ENCODE results near the gene ACLY. TPM values are rescaled to one million over a fixed set of nuclear protein-coding genes. Genes with fewer than 3 reads are reported as not detected.
"Not testable (repeated sequence)": the region's sequence is repeated elsewhere in the genome, so short reads cannot be mapped to it uniquely, and the experiment has no call there.

Gene ACLY
- total RNA-seq, 1 experiment from 2014 or later: 67.7 TPM

DNA sequence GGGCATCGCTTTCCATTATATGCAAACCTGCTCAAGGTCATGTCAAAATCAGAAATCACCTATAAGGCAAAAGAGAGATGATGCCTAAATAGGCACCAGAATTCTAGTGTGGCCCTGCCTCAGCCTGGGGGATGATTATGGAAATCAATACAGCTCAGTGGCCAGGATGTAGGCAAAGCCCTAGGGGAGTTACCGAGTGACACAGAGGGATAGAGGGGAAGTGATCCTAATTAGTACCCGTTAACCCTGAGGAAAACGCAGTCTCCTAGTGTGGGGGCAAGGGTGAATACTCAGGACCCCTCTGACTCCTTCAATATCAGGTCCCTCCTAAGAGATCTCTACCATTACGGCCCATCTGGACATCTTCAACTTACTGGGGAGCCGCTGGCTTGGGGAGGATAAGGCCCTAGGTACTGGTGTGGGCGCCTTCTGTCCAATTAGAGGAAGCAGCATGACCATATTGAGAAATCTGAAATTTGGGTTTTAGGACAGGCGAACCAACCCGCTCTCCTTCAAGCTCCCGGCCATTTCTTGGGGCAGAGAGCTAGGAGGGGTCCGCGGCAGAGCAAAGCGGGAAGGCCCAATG, 83.4 kb downstream of the ACLY start:
- TSS peak; percentile 45 for BruUV-seq (replicated peaks)
- H3K36me3 Mint-ChIP-seq (ENCODE audit: insufficient read depth, unreplicated experiment): peaks cover 29% of the 10 kb centered on the region
- no peaks in the 10 kb centered on the region for H3K27me3 Mint-ChIP-seq (ENCODE audit: insufficient read depth, unreplicated experiment)
- ChIA-PET POLR2A (interaction anchor here (0.8 to 3.3 kb wide), 8 partner anchors 13 to 56 kb away, joined by 3 to 26 read pairs (median 4); partner anchors contain the start of genes FKBP10, JUP, KLHL11 and P3H4), CTCF (interaction anchor here (0.5 to 1.7 kb wide), 6 partner anchors 11 to 816 kb away, joined by 3 to 5 read pairs (median 4); no protein-coding TSS in a partner anchor)
- H3K9me3 Mint-ChIP-seq (ENCODE audit: unreplicated experiment): no peaks in the 10 kb centered on the region
- TF ChIP-seq, protein P1, sequence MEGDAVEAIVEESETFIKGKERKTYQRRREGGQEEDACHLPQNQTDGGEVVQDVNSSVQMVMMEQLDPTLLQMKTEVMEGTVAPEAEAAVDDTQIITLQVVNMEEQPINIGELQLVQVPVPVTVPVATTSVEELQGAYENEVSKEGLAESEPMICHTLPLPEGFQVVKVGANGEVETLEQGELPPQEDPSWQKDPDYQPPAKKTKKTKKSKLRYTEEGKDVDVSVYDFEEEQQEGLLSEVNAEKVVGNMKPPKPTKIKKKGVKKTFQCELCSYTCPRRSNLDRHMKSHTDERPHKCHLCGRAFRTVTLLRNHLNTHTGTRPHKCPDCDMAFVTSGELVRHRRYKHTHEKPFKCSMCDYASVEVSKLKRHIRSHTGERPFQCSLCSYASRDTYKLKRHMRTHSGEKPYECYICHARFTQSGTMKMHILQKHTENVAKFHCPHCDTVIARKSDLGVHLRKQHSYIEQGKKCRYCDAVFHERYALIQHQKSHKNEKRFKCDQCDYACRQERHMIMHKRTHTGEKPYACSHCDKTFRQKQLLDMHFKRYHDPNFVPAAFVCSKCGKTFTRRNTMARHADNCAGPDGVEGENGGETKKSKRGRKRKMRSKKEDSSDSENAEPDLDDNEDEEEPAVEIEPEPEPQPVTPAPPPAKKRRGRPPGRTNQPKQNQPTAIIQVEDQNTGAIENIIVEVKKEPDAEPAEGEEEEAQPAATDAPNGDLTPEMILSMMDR (IDR thresholded peaks at IDR 0.05; ENCODE audit: unreplicated experiment): no peak
- H3K4me3 Mint-ChIP-seq (ENCODE audit: unreplicated experiment): peak overlapping the region; percentile 75
- no peak for DNase-seq (ENCODE audit: unreplicated experiment)
- peak overlapping the region; percentile 31 for H3K27ac Mint-ChIP-seq (ENCODE audit: low read depth, unreplicated experiment)
- H3K4me1 Mint-ChIP-seq (ENCODE audit: insufficient read depth, unreplicated experiment): peaks cover 9% of the 10 kb centered on the region
- intact Hi-C loops (cut with micrococcal nuclease): no loop called here

DNA sequence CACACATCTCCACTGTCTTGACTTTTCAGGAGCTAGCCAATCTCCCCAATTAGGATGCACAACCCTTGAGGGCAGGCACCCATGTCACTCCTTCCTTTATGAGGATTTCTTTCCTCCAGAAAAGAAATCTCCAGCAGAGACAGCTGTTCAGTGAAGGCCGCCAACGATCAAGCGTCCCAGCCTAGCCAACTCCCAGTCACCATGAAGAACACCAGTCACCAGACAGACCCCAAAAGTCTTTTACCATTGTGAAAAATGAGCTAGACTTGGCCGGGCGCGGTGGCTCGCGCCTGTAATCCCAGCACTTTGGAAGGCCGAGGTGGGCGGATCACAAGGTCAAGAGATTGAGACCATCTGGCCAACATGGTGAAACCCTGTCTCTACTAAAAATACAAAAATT, 88.8 kb downstream of the ACLY start:
- ChIA-PET POLR2A (interaction anchor here (1.1 kb wide), 1 partner anchor 17 kb away, joined by 5 read pairs; the partner anchor contains the start of gene FKBP10), CTCF (interaction anchor here (0.9 kb wide), 1 partner anchor 34 kb away, joined by 4 read pairs; no protein-coding TSS in a partner anchor)
- H3K27me3 Mint-ChIP-seq (ENCODE audit: insufficient read depth, unreplicated experiment); H3K4me1 Mint-ChIP-seq (ENCODE audit: insufficient read depth, unreplicated experiment); DNase-seq (ENCODE audit: unreplicated experiment); H3K9me3 Mint-ChIP-seq (ENCODE audit: unreplicated experiment); H3K27ac Mint-ChIP-seq (ENCODE audit: low read depth, unreplicated experiment); BruUV-seq (replicated peaks); H3K4me3 Mint-ChIP-seq (ENCODE audit: unreplicated experiment); intact Hi-C loops (cut with micrococcal nuclease): not testable (repeated sequence)
- peaks cover 61% of the 10 kb centered on the region for H3K36me3 Mint-ChIP-seq (ENCODE audit: insufficient read depth, unreplicated experiment)

DNA sequence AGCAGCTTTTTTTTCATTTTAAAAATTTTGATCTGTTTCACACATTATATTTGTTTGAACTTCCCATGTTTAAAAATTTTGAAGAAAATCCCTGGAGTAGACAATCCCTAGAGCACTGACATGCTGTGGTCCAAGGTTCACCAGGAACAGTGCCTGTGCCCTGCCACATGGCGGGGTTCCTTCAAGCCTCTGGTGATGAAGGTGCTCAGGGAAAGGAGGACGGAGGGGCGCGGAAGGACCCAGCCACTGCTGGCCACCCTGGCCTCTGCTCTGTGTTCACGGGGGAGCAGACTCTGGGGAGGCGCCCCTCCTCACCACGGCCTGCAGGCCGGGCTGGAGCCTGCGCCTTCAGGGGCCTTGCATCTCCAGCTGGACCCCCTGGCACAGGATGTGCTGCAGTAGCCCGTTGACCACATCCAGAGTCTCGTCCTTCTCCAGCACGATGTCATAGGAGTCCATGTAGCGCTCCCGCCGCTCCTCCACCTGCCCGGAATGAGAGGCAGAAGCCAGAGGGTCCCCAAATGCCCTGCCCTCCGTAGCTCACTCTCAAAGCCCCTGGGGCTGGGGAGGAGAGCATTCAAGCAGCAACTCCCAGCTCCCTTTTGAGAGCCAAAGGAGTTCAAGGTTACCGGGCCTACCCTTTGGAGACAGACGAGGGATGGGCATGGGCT, 93.4 kb downstream of the ACLY start:
- CTCF ChIA-PET: interaction anchor here (0.6 to 1.0 kb wide), 2 partner anchors 13 to 368 kb away, joined by 3 read pairs; partner anchors contain the start of gene P3H4
- TF ChIP-seq, protein P1 (IDR thresholded peaks at IDR 0.05; ENCODE audit: unreplicated experiment): no peak
- POLR2A ChIA-PET: no interaction called here
- no peak overlapping the region for H3K27ac Mint-ChIP-seq (ENCODE audit: low read depth, unreplicated experiment)
- intact Hi-C loops (cut with micrococcal nuclease): no loop called here
- no peak overlapping the region for H3K4me3 Mint-ChIP-seq (ENCODE audit: unreplicated experiment)
- H3K36me3 Mint-ChIP-seq (ENCODE audit: insufficient read depth, unreplicated experiment): peaks cover 42% of the 10 kb centered on the region
- BruUV-seq (replicated peaks): no TSS peak
- H3K9me3 Mint-ChIP-seq (ENCODE audit: unreplicated experiment): no peaks in the 10 kb centered on the region
- no peaks in the 10 kb centered on the region for H3K4me1 Mint-ChIP-seq (ENCODE audit: insufficient read depth, unreplicated experiment)
- no peak for DNase-seq (ENCODE audit: unreplicated experiment)
- no peaks in the 10 kb centered on the region for H3K27me3 Mint-ChIP-seq (ENCODE audit: insufficient read depth, unreplicated experiment)

DNA sequence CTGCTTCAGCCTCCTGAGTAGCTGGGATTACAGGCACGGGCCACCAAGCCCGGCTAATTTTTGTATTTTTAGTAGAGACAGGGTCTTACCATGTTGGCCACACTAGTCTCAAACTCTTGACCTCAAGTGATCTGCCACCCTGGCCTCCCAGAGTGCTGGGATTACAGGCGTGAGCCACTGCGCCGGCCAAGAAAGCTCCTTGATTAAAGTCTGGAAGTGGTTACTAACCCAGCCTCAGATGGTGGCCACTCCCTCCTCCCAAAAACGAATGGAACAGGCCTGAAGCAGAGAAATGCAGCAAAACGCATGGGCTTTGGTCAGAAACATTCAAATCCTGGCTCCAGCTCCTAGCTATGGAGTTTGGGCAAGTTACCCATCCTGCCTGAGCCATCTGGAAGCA, 94.7 kb downstream of the ACLY start:
- H3K36me3 Mint-ChIP-seq (ENCODE audit: insufficient read depth, unreplicated experiment): peaks cover 37% of the 10 kb centered on the region
- CTCF ChIA-PET: interaction anchor here (0.6 kb wide), 1 partner anchor 112 kb away, joined by 3 read pairs; no protein-coding TSS in a partner anchor
- intact Hi-C loops (cut with micrococcal nuclease): no loop called here

More for the DNA sequence above, 94.7 kb downstream of the ACLY start:
- TF ChIP-seq, protein P1 (IDR thresholded peaks at IDR 0.05; ENCODE audit: unreplicated experiment): no peak
- no peak overlapping the region for H3K27ac Mint-ChIP-seq (ENCODE audit: low read depth, unreplicated experiment)
- BruUV-seq (replicated peaks): no TSS peak
- no peaks in the 10 kb centered on the region for H3K27me3 Mint-ChIP-seq (ENCODE audit: insufficient read depth, unreplicated experiment)
- POLR2A ChIA-PET: no interaction called here
- no peak overlapping the region for H3K4me3 Mint-ChIP-seq (ENCODE audit: unreplicated experiment)
- no peaks in the 10 kb centered on the region for H3K9me3 Mint-ChIP-seq (ENCODE audit: unreplicated experiment)
- no peak for DNase-seq (ENCODE audit: unreplicated experiment)
- H3K4me1 Mint-ChIP-seq (ENCODE audit: insufficient read depth, unreplicated experiment): no peaks in the 10 kb centered on the region

Data from MCF 10A (cell line).